Activated CD4-positive, alpha-beta memory T cell treated with anti-CD3 and anti-CD28 coated beads, Interleukin-2, amount 10 ng/mL, durations not matched to agents 7 days and 5 days (primary cell): ENCODE results near the gene MZT2A. TPM values are rescaled to one million over a fixed set of nuclear protein-coding genes. Genes with fewer than 3 reads are reported as not detected.
"Not testable (repeated sequence)": the region's sequence is repeated elsewhere in the genome, so short reads cannot be mapped to it uniquely, and the experiment has no call there.

ENCODE experiments used
- CTCF ChIA-PET: fragments of 350-600 bp; sonication (Branson Sonifier 250); formaldehyde crosslinking; loops from one replicate; lab custom pipeline; 2021; ENCODE audit warnings: antibody characterized with exemption, inconsistent platforms; lab: Charles Lee
- POLR2A ChIA-PET: fragments of 350-600 bp; sonication (Branson Sonifier 250); formaldehyde crosslinking; loops from one replicate; lab custom pipeline; 2021; ENCODE audit warnings: antibody characterized with exemption; lab: Charles Lee
- DNase-seq: peaks from one replicate; pipeline ENCODE4 v3.0.0-alpha.2; 2020
- H3K27ac Mint-ChIP-seq: one replicate; pipeline ENCODE4 v1.8.0; 2021; ENCODE audit warnings: mild to moderate bottlenecking, mixed read lengths
- H3K27me3 Mint-ChIP-seq: one replicate; pipeline ENCODE4 v1.8.0; 2021; ENCODE audit warnings: mixed read lengths
- H3K36me3 Mint-ChIP-seq: one replicate; pipeline ENCODE4 v1.8.0; 2021; ENCODE audit warnings: low read depth, mixed read lengths
- H3K4me1 Mint-ChIP-seq: one replicate; pipeline ENCODE4 v1.8.0; 2021; ENCODE audit warnings: mixed read lengths
- H3K4me3 Mint-ChIP-seq: one replicate; pipeline ENCODE4 v1.8.0; 2021; ENCODE audit warnings: mild to moderate bottlenecking, mixed read lengths
- H3K9me3 Mint-ChIP-seq: one replicate; pipeline ENCODE4 v1.8.0; 2021; ENCODE audit warnings: mixed read lengths
- total RNA-seq, 2 experiments: library from RNA; stranded (reverse); gene quantifications; one replicate each; pipeline ENCODE4 v1.2.3, GENCODE V29; 2021

The MZT2A gene
- total RNA-seq, 2 experiments from 2014 or later: 249 to 267 TPM

DNA sequence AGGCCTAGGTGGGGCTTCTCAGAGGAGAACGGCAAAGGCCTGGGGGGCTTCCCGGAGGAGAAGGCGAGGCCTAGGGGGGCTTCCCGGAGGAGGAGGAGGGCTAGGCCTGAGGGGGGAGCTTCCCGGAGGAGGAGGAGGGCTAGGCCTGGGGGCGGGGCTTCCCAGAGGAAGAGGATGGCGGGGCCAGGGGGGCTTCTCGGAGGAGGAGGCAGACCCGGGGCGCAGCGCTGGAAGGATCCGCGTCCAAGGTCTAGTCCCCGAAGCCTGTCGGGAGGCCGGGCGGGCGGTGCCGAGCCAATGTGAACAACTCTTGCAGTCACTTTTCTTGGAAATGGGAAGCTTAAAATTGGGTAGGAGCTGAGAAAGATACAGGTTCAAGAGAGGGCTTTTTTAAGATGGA lies 46.3 kb downstream of the MZT2A start:
- H3K9me3 Mint-ChIP-seq: no peaks in the 10 kb centered on the region
- H3K4me3 Mint-ChIP-seq: no peak overlapping the region
- ChIA-PET CTCF (no interaction called here), POLR2A (no interaction called here)
- peaks cover 3% of the 10 kb centered on the region for H3K4me1 Mint-ChIP-seq
- peaks cover 16% of the 10 kb centered on the region for H3K27me3 Mint-ChIP-seq
- no peak for DNase-seq
- no peaks in the 10 kb centered on the region for H3K36me3 Mint-ChIP-seq
- H3K27ac Mint-ChIP-seq: no peak overlapping the region

DNA sequence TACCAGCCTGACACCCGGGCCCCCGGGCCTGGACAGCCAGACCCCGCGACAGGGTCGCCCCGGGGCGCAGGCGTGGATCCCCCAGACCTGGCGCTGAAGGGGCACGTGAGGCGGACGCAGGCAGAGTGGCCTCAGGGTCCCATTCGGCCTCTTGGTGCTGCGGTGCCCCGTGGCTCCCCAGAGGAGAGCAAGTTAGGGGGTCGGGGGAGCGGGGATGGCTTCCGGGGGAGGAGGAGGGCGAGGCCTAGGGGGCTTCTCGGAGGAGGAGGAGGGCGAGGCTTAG lies 46.7 kb downstream of the MZT2A start:
- DNase-seq, H3K27ac Mint-ChIP-seq, POLR2A ChIA-PET, H3K36me3 Mint-ChIP-seq, H3K9me3 Mint-ChIP-seq, H3K4me1 Mint-ChIP-seq, CTCF ChIA-PET, H3K4me3 Mint-ChIP-seq: not testable (repeated sequence)
- peaks cover 20% of the 10 kb centered on the region for H3K27me3 Mint-ChIP-seq

DNA sequence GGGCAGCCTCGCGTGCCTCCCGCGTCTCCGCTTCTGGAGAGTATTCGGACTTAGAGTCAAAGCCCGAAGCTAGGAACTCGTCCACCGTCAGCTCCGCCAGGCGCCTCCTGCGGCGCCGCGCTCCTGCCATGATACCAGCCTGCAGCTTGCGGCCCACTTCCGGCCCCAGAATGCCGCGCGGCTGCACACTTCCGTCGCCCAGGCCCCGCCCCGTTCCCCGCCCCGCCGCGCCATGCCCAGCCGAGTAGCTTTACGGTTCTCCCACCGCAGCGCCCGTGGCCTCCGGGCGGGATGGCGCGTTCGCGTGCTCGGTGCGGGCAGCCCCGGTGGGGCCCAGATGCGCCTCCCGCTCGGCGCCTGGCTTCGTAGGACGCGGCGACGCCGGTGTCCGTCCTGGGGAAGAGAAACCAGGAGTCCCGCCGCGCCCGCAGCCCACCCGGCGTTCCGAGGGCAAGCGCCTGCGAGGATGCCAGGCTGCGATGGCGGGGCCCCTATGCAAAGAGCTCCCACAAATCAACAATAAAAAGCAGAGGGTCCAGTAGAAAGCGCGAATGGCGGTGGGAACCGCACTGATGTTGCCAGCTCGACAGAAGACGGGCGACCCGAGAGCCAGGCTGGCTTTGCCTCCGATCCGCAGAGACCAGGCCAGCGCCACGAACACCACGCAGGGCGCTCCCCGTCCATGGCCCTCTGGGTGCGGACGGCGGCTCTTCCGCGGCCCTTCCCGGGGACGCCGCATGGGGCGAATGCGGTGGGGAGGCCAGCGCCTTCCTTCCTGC lies 47.3 kb downstream of the MZT2A start:
- H3K4me3 Mint-ChIP-seq, H3K27ac Mint-ChIP-seq, CTCF ChIA-PET, H3K4me1 Mint-ChIP-seq, DNase-seq, H3K9me3 Mint-ChIP-seq, POLR2A ChIA-PET, H3K36me3 Mint-ChIP-seq: not testable (repeated sequence)
- H3K27me3 Mint-ChIP-seq: peaks cover 19% of the 10 kb centered on the region

DNA sequence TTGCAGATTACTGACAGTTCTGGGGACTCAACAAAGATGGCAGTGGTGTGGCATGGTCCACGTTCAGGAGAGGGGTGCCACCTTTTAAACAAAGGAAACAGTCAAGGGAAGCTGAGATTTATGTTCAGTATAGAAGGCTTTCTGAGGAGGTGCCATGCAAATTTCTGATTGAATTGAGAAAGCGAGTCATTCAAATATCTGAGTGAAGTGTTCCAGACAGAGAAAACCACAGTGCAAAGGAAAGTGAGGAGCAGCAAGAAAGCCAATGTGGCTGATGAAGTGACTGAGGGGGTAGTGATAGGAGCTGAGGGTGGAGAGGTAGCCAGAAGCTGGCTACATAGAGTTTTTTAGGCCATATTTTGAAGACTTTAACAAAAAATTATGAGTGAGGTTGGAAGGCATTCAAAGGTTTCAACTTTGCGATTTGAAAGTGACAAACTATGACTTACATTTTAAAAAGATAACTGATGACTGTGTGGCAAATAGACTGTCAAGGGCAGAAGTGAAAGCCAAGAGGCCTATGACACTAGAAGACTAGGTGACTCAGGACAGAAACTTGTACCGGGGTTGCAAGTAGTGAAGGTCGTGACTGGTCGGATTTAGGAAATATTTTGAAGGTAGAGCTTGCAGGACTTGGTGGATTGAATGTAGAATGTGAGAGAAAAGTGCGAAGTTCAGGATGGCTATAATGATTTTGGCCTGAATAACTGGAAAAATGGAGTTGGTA lies 51.3 kb downstream of the MZT2A start:
- CTCF ChIA-PET, H3K4me3 Mint-ChIP-seq, DNase-seq, H3K4me1 Mint-ChIP-seq, H3K36me3 Mint-ChIP-seq, H3K9me3 Mint-ChIP-seq, POLR2A ChIA-PET, H3K27ac Mint-ChIP-seq: not testable (repeated sequence)
- peaks cover 17% of the 10 kb centered on the region for H3K27me3 Mint-ChIP-seq

Other genes starting within 250 kb of the MZT2A start
- under 1 TPM in 1 of 2 experiments, not detected in 1; 0.18 TPM for gene RAB6D, start 128.2 kb downstream of the MZT2A start, total RNA-seq
- not detected for gene TUBA3D, start 16.3 kb downstream of the MZT2A start, total RNA-seq
- 1 to 10 TPM; 4.5 to 5.2 TPM for gene CCDC74A, start 35.5 kb upstream of the MZT2A start, total RNA-seq